ENCODE results near the gene PNMA1.
A peak's percentile ranks its signal among the peaks of the same experiment; 100 is the strongest.

The PNMA1 gene

GRCh38 chr14:73732006-73732405 is 17.8 kb upstream of the PNMA1 start:
- DNase-seq: no peak

- no peak for DNase-seq
Observed at GRCh38 chr14:73731111-73731510, 16.9 kb upstream of the PNMA1 start.

- DNase-seq: no peak
Observed at GRCh38 chr14:73729556-73730265, 15.5 kb upstream of the PNMA1 start.

GRCh38 chr14:73728717-73729330 is 14.6 kb upstream of the PNMA1 start:
- DNase-seq: peak; percentile 75

GRCh38 chr14:73727166-73727565 is 13.0 kb upstream of the PNMA1 start:
- no peak for DNase-seq

GRCh38 chr14:73726025-73726961 is 12.1 kb upstream of the PNMA1 start:
- no peak for DNase-seq

- no peak for DNase-seq
Observed at GRCh38 chr14:73725116-73726024, 11.2 kb upstream of the PNMA1 start.

- no peak for DNase-seq
Observed at GRCh38 chr14:73724696-73725095, 10.5 kb upstream of the PNMA1 start.

- DNase-seq: peak; percentile 73
Observed at GRCh38 chr14:73723797-73724661, 9.8 kb upstream of the PNMA1 start.

GRCh38 chr14:73723406-73723796 is 9.2 kb upstream of the PNMA1 start:
- DNase-seq: no peak

GRCh38 chr14:73722581-73722980 is 8.4 kb upstream of the PNMA1 start:
- no peak for DNase-seq

GRCh38 chr14:73721101-73721821 is 7.1 kb upstream of the PNMA1 start:
- no peak for DNase-seq

GRCh38 chr14:73720636-73721035 is 6.5 kb upstream of the PNMA1 start:
- DNase-seq: no peak

GRCh38 chr14:73719791-73720190 is 5.6 kb upstream of the PNMA1 start:
- DNase-seq: no peak

- no peak for DNase-seq
Observed at GRCh38 chr14:73719361-73719760, 5.2 kb upstream of the PNMA1 start.

- DNase-seq: no peak
Observed at GRCh38 chr14:73718418-73719251, 4.5 kb upstream of the PNMA1 start.

GRCh38 chr14:73717711-73718417 is 3.7 kb upstream of the PNMA1 start:
- no peak for DNase-seq

GRCh38 chr14:73717266-73717665 is 3.1 kb upstream of the PNMA1 start:
- peak; percentile 10 for DNase-seq

GRCh38 chr14:73715707-73716106 is 1.5 kb upstream of the PNMA1 start:
- DNase-seq: peak; percentile 16

Measured in NCI-H2171 treated with DMSO at 0.1 percent for 48 hours (cell line).